HUES6 (cell line): ENCODE results near the gene WDR74.

ENCODE experiments used
- H3K27ac ChIP-seq: 2 replicates; pipeline ENCODE4 v1.7.0; 2013; ENCODE audit warnings: low read depth, mild to moderate bottlenecking, low read length, inconsistent platforms
- H3K27me3 ChIP-seq: 2 replicates; pipeline ENCODE4 v1.6.1; 2013; ENCODE audit warnings: low read length; ENCODE audit not compliant: control insufficient read depth, insufficient read depth
- H3K36me3 ChIP-seq: 2 replicates; pipeline ENCODE4 v1.6.1; 2013; ENCODE audit warnings: low read length; ENCODE audit not compliant: control insufficient read depth, insufficient read depth
- H3K4me1 ChIP-seq: 2 replicates; pipeline ENCODE4 v1.6.1; 2013; ENCODE audit warnings: low read length; ENCODE audit not compliant: control insufficient read depth, insufficient read depth
- H3K4me3 ChIP-seq: 2 replicates; pipeline ENCODE4 v1.5.1; 2013; ENCODE audit warnings: low read depth, low read length
- H3K9ac ChIP-seq: one replicate; pipeline ENCODE4 v1.6.1; 2013; ENCODE audit warnings: mild to moderate bottlenecking, low read length
- H3K9me3 ChIP-seq: 2 replicates; pipeline ENCODE4 v1.6.1; 2013; ENCODE audit warnings: low read depth, low read length; ENCODE audit not compliant: control insufficient read depth, insufficient read depth

Gene WDR74

GRCh38 chr11:62805961-62806441, 33.4 kb downstream of the WDR74 start:
- Histone ChIP-seq H3K4me3 (peak overlapping the region; percentile 91), H3K9me3 (no peaks in the 10 kb centered on the region), H3K9ac (peak overlapping the region; percentile 75), H3K36me3 (peaks cover 25% of the 10 kb centered on the region), H3K27ac (no peak overlapping the region; the same call in 1 of the 2 replicates), H3K27me3 (no peaks in the 10 kb centered on the region), H3K4me1 (peaks cover 9% of the 10 kb centered on the region; the same call in 1 of the 2 replicates)

- peak within 1 kb of the TSS; percentile 82 for H3K9ac ChIP-seq
- H3K4me1 ChIP-seq = peaks cover 9% of the 10 kb centered on the region; the same call in 1 of the 2 replicates
- no peaks in the 10 kb centered on the region for H3K9me3 ChIP-seq
- H3K27ac ChIP-seq = peak within 1 kb of the TSS; percentile 4; the same call in 1 of the 2 replicates
- H3K36me3 ChIP-seq = peaks cover 32% of the 10 kb centered on the region
- H3K27me3 ChIP-seq = no peaks in the 10 kb centered on the region
- peak within 1 kb of the TSS; percentile 91 for H3K4me3 ChIP-seq
Measured at GRCh38 chr11:62805076-62805892, 34.1 kb downstream of the WDR74 start, which contains the start of gene NXF1. Gene NXF1 (minus strand): TSS chr11:62805440. CDS start chr11:62805356, 84 bp downstream.

GRCh38 chr11:62804310-62805075, 34.9 kb downstream of the WDR74 start:
- H3K27ac ChIP-seq = 0 out of 2 replicates have a peak overlapping the region, but pooled peaks have one; percentile 4
- H3K27me3 ChIP-seq = no peaks in the 10 kb centered on the region
- peak overlapping the region; percentile 91 for H3K4me3 ChIP-seq
- H3K4me1 ChIP-seq = peaks cover 9% of the 10 kb centered on the region; the same call in 1 of the 2 replicates
- H3K9me3 ChIP-seq = no peaks in the 10 kb centered on the region
- peaks cover 40% of the 10 kb centered on the region for H3K36me3 ChIP-seq
- peak overlapping the region; percentile 82 for H3K9ac ChIP-seq

- H3K36me3 ChIP-seq = peaks cover 73% of the 10 kb centered on the region
Measured at GRCh38 chr11:62801071-62801470, 38.3 kb downstream of the WDR74 start.

GRCh38 chr11:62799486-62799885, 39.9 kb downstream of the WDR74 start:
- Histone ChIP-seq H3K9ac (peak overlapping the region; percentile 10), H3K36me3 (peaks cover 88% of the 10 kb centered on the region), H3K27me3 (no peaks in the 10 kb centered on the region), H3K9me3 (no peaks in the 10 kb centered on the region), H3K4me3 (no peak overlapping the region), H3K4me1 (no peaks in the 10 kb centered on the region), H3K27ac (no peak overlapping the region)

More at GRCh38 chr11:62801071-62801470, 38.3 kb downstream of the WDR74 start:
- Histone ChIP-seq H3K9ac (no peak overlapping the region), H3K27me3 (no peaks in the 10 kb centered on the region), H3K4me1 (peaks cover 1% of the 10 kb centered on the region; the same call in 1 of the 2 replicates), H3K9me3 (no peaks in the 10 kb centered on the region), H3K4me3 (no peak overlapping the region), H3K27ac (no peak overlapping the region)

GRCh38 chr11:62796281-62796680, 43.1 kb downstream of the WDR74 start:
- Histone ChIP-seq H3K9me3 (no peaks in the 10 kb centered on the region), H3K27ac (no peak overlapping the region), H3K27me3 (no peaks in the 10 kb centered on the region), H3K4me3 (no peak overlapping the region), H3K4me1 (peaks cover 8% of the 10 kb centered on the region), H3K36me3 (peaks cover 86% of the 10 kb centered on the region), H3K9ac (no peak overlapping the region)

GRCh38 chr11:62794201-62794775, 45.1 kb downstream of the WDR74 start:
- Histone ChIP-seq H3K9me3 (no peaks in the 10 kb centered on the region), H3K27me3 (no peaks in the 10 kb centered on the region), H3K4me3 (no peak overlapping the region), H3K27ac (no peak overlapping the region), H3K4me1 (peaks cover 14% of the 10 kb centered on the region), H3K36me3 (peaks cover 82% of the 10 kb centered on the region), H3K9ac (no peak overlapping the region)

GRCh38 chr11:62792202-62792575, 47.2 kb downstream of the WDR74 start:
- Histone ChIP-seq H3K4me1 (peaks cover 14% of the 10 kb centered on the region), H3K9ac (peak overlapping the region; percentile 96), H3K9me3 (no peaks in the 10 kb centered on the region), H3K36me3 (peaks cover 65% of the 10 kb centered on the region), H3K27ac (no peak overlapping the region), H3K27me3 (no peaks in the 10 kb centered on the region), H3K4me3 (peak overlapping the region; percentile 100)

GRCh38 chr11:62791501-62792201, 47.7 kb downstream of the WDR74 start, which contains the start of gene TMEM223:
Gene TMEM223 (minus strand): TSS chr11:62792006. CDS start chr11:62791994, 12 bp downstream.
- peak within 1 kb of the TSS; percentile 96 for H3K9ac ChIP-seq
- peak within 1 kb of the TSS; percentile 96 for H3K27ac ChIP-seq
- no peaks in the 10 kb centered on the region for H3K9me3 ChIP-seq
- H3K36me3 ChIP-seq = peaks cover 61% of the 10 kb centered on the region
- H3K4me3 ChIP-seq = peak within 1 kb of the TSS; percentile 100
- peaks cover 14% of the 10 kb centered on the region for H3K4me1 ChIP-seq
- H3K27me3 ChIP-seq = no peaks in the 10 kb centered on the region

- H3K27me3 ChIP-seq = no peaks in the 10 kb centered on the region
- no peaks in the 10 kb centered on the region for H3K9me3 ChIP-seq
- H3K4me1 ChIP-seq = peaks cover 17% of the 10 kb centered on the region
- no peak overlapping the region for H3K4me3 ChIP-seq
- H3K9ac ChIP-seq = no peak overlapping the region
- H3K36me3 ChIP-seq = peaks cover 47% of the 10 kb centered on the region
- no peak overlapping the region for H3K27ac ChIP-seq
Measured at GRCh38 chr11:62789576-62789975, 49.8 kb downstream of the WDR74 start.
